Liver (tissue), 9 donors: ENCODE data around the gene HSPG2. TPM values are rescaled to one million over a fixed set of nuclear protein-coding genes. Genes with fewer than 3 reads are reported as not detected.

Experiments
- DNase-seq: peaks from one replicate; pipeline ENCODE4 v3.0.0-alpha.2; 2017; ENCODE audit warnings: low spot score
- H3K27ac ChIP-seq, 2 donors: one replicate each; pipeline ENCODE4 v1.7.0; 2013; ENCODE audit warnings: inconsistent platforms in 2 of 2, low read length in 2 of 2, control low read depth in 1 of 2, low read depth in 1 of 2, mild to moderate bottlenecking in 1 of 2
- H3K27me3 ChIP-seq, 4 donors: one replicate each; pipeline versions ENCODE4 v1.6.1 to v1.7.0; 2013; ENCODE audit warnings: low read length in 3 of 4, inconsistent platforms in 1 of 4, mild to moderate bottlenecking in 1 of 4, moderate library complexity in 1 of 4; ENCODE audit not compliant: control insufficient read depth in 4 of 4, insufficient read depth in 4 of 4
- H3K36me3 ChIP-seq, 4 donors: one replicate each; pipeline versions ENCODE4 v1.6.1 to v1.7.0; 2013; ENCODE audit warnings: low read length in 3 of 4, mild to moderate bottlenecking in 3 of 4, low read depth in 1 of 4, moderate library complexity in 1 of 4; ENCODE audit not compliant: control insufficient read depth in 4 of 4, insufficient read depth in 3 of 4
- H3K4me1 ChIP-seq, 4 donors: one replicate each; pipeline versions ENCODE4 v1.6.1 to v1.7.0; 2013; ENCODE audit warnings: low read length in 3 of 4, mild to moderate bottlenecking in 3 of 4, moderate library complexity in 1 of 4; ENCODE audit not compliant: control insufficient read depth in 4 of 4, insufficient read depth in 4 of 4
- H3K4me3 ChIP-seq, 3 donors: one replicate each; pipeline versions ENCODE4 v1.6.1 to v1.7.0; 2013; ENCODE audit warnings: low read length in 3 of 3, control low read depth in 1 of 3, low read depth in 1 of 3, mild to moderate bottlenecking in 1 of 3
- H3K9ac ChIP-seq, 2 donors: one replicate each; pipeline ENCODE4 v1.7.0; 2013; ENCODE audit warnings: low read length in 2 of 2, mild to moderate bottlenecking in 2 of 2, moderate library complexity in 2 of 2, control low read depth in 1 of 2, low read depth in 1 of 2
- H3K9me3 ChIP-seq, 4 donors: one replicate each; pipeline versions ENCODE4 v1.6.1 to v1.7.0; 2013; ENCODE audit warnings: low read length in 3 of 4; ENCODE audit not compliant: control insufficient read depth in 4 of 4
- ATF3 ChIP-seq: IDR thresholded peaks from 2 replicates; pipeline ENCODE4 v1.6.1; 2016; ENCODE audit warnings: antibody characterized with exemption
- EGR1 ChIP-seq, 2 donors: IDR thresholded peaks; 2 replicates each; pipeline ENCODE4 v1.6.1; 2016 to 2018; ENCODE audit warnings: antibody characterized with exemption in 2 of 2, low read depth in 2 of 2
- FOXA1 ChIP-seq: IDR thresholded peaks from 2 replicates; pipeline ENCODE4 v1.6.1; 2016; ENCODE audit warnings: antibody characterized with exemption
- FOXA2 ChIP-seq: IDR thresholded peaks from 2 replicates; pipeline ENCODE4 v1.6.1; 2016; ENCODE audit warnings: antibody characterized with exemption
- HNF4A ChIP-seq, 2 donors: conservative IDR thresholded peaks; 2 replicates each; pipeline ENCODE4 v1.6.1; 2016; ENCODE audit warnings: antibody characterized with exemption in 2 of 2, mild to moderate bottlenecking in 2 of 2
- JUND ChIP-seq, 2 donors: IDR thresholded peaks; 2 replicates each; pipeline ENCODE4 v1.6.1; 2016; ENCODE audit warnings: antibody characterized with exemption in 2 of 2
- MAX ChIP-seq: IDR thresholded peaks from 2 replicates; pipeline ENCODE4 v1.6.1; 2016; ENCODE audit warnings: antibody characterized with exemption
- NR2F2 ChIP-seq: IDR thresholded peaks from 2 replicates; pipeline ENCODE4 v1.6.1; 2016; ENCODE audit warnings: antibody characterized with exemption
- RAD21 ChIP-seq, 2 donors: IDR thresholded peaks; 2 replicates each; pipeline ENCODE4 v1.6.1; 2016; ENCODE audit warnings: antibody characterized with exemption in 2 of 2, mild to moderate bottlenecking in 2 of 2
- RXRA ChIP-seq, 2 donors: IDR thresholded peaks; 2 replicates each; pipeline ENCODE4 v1.6.1; 2017 to 2018; ENCODE audit warnings: antibody characterized with exemption in 2 of 2, mild to moderate bottlenecking in 1 of 2
- TAF1 ChIP-seq: conservative IDR thresholded peaks from 2 replicates; pipeline ENCODE4 v1.6.1; 2016; ENCODE audit warnings: antibody characterized with exemption, mild to moderate bottlenecking
- YY1 ChIP-seq: IDR thresholded peaks from 2 replicates; pipeline ENCODE4 v1.6.1; 2016; ENCODE audit warnings: antibody characterized with exemption, mild to moderate bottlenecking
- WGBS: extraction: QIAGEN DNeasy Blood & Tissue Kit; methylation state at CpG from one replicate; pipeline ENCODE4 v1.1.7; 2013; 5-methylcytosine and 5-hydroxymethylcytosine counted together
- polyA plus RNA-seq, 2 donors: library from polyadenylated mRNA; stranded (reverse) in 1 of 2; unstranded in 1 of 2; fragments of 200-250 nt in 1 of 2; fragments of >200 nt in 1 of 2; fragmentation: Nextera tagmentation in 1 of 2; extraction: Ambion mirVana in 1 of 2; gene quantifications; one replicate each; pipeline versions ENCODE4 v1.2.1 to v1.2.3, GENCODE V29; 2013 to 2015
- total RNA-seq, 2 donors: library from RNA; depleted of rRNA; stranded (reverse); fragments of >200 nt; gene quantifications; one replicate each; pipeline ENCODE4 v1.2.3, GENCODE V29; 2014
- TF ChIP-seq, protein P1 (sequence below): IDR thresholded peaks from 2 replicates; pipeline ENCODE4 v1.6.1; 2016; ENCODE audit warnings: antibody characterized with exemption
- TF ChIP-seq, protein P2 (sequence below): fragments of 150-350 bp; IDR thresholded peaks from 2 replicates; pipeline ENCODE4 v1.5.1; 2017; ENCODE audit warnings: improper control_type of control experiment, low read depth, low read length; ENCODE audit not compliant: missing input control
- donor health status: healthy.
- donor health status: healthy.
- donor health status: healthy.
- donor health status: healthy.
- donor health status: healthy.

Gene HSPG2
- total and polyA plus RNA-seq, 4 donors: 5.6 to 43.9 (median 23.9) TPM

GRCh38 chr1:21864730-21865129, 72.4 kb downstream of the HSPG2 start (continued):
- TF ChIP-seq ATF3 (no peak), NR2F2 (no peak), FOXA2 (no peak), TAF1 (no peak), RAD21 (IDR thresholded peaks at IDR 0.05) (no peak), JUND (IDR thresholded peaks at IDR 0.05) (no peak), HNF4A (conservative IDR thresholded peaks at IDR 0.05) (no peak), YY1 (no peak), MAX (no peak), FOXA1 (no peak)

GRCh38 chr1:21863981-21864380, 73.1 kb downstream of the HSPG2 start:
- Histone ChIP-seq H3K9me3 (no peaks in the 10 kb centered on the region), H3K4me3 (no peak overlapping the region), H3K4me1 (no peaks in the 10 kb centered on the region), H3K36me3 (peaks cover 0 to 4% (median 1%) of the 10 kb centered on the region in 4 donors), H3K9ac (no peak overlapping the region), H3K27me3 (no peaks in the 10 kb centered on the region), H3K27ac (no peak overlapping the region)
- no peak for TF ChIP-seq TAF1
- TF ChIP-seq, protein P1, sequence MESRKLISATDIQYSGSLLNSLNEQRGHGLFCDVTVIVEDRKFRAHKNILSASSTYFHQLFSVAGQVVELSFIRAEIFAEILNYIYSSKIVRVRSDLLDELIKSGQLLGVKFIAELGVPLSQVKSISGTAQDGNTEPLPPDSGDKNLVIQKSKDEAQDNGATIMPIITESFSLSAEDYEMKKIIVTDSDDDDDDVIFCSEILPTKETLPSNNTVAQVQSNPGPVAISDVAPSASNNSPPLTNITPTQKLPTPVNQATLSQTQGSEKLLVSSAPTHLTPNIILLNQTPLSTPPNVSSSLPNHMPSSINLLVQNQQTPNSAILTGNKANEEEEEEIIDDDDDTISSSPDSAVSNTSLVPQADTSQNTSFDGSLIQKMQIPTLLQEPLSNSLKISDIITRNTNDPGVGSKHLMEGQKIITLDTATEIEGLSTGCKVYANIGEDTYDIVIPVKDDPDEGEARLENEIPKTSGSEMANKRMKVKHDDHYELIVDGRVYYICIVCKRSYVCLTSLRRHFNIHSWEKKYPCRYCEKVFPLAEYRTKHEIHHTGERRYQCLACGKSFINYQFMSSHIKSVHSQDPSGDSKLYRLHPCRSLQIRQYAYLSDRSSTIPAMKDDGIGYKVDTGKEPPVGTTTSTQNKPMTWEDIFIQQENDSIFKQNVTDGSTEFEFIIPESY: no peak
- no peak for TF ChIP-seq RXRA (IDR thresholded peaks at IDR 0.05)
- TF ChIP-seq EGR1 (IDR thresholded peaks at IDR 0.05; ENCODE audit: low read depth in 2 of 2): no peak
- TF ChIP-seq YY1: no peak
- WGBS: 97% methylated on average over 12 of the region's 12 CpGs
- DNase-seq: no peak

DNA sequence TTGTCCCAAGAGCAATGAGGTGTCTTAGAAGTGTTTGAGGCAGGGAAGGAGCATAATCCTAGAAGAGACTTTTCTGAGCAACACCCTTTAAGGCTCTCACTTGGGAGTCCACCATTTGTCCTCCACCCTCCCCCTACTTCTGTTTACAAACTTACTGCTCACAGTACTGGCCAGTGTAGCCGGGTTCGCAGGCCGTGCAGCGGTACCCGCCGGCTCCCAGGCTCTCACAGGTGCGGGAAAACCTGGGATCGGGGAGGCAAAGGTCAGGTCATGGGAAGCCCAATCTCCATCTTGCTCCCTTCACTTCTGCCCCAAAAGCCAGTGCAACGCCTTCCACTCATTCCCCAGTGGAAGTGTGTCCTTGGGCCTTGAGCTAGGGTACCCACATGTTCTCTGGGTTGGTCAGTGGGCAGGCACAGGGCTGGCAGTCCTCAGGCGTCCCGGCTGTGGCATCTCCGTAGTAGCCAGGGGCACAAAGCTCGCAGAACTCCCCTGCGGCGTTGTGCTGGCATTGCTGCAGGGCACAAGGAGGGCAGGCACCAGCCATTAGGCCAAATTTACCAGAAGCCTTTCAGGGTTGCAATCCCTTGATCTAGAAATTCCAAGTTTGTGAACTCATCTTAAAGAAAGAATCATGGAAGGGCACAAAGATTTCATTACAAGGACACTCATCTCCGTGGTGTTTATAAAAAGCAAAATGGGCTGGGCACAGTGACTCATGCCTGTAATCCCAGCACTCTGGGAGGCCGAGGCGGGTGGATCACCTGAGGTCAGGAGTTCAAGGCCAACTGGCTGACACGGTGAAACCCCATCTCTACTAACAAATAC, 75.3 kb downstream of the HSPG2 start:
- peaks cover 0 to 5% (median 0%) of the 10 kb centered on the region in 4 donors for H3K4me1 ChIP-seq
- H3K9me3 ChIP-seq: no peaks in the 10 kb centered on the region
- H3K4me3 ChIP-seq: no peak overlapping the region
- no peaks in the 10 kb centered on the region for H3K27me3 ChIP-seq
- peaks cover 0 to 4% (median 2%) of the 10 kb centered on the region in 4 donors for H3K36me3 ChIP-seq
- H3K27ac ChIP-seq: no peak overlapping the region
- WGBS: 91% methylated on average over 19 of the region's 19 CpGs
- TF ChIP-seq FOXA2 (no peak), HNF4A (conservative IDR thresholded peaks at IDR 0.05) (no peak), FOXA1 (no peak)
- TF ChIP-seq, protein P2, sequence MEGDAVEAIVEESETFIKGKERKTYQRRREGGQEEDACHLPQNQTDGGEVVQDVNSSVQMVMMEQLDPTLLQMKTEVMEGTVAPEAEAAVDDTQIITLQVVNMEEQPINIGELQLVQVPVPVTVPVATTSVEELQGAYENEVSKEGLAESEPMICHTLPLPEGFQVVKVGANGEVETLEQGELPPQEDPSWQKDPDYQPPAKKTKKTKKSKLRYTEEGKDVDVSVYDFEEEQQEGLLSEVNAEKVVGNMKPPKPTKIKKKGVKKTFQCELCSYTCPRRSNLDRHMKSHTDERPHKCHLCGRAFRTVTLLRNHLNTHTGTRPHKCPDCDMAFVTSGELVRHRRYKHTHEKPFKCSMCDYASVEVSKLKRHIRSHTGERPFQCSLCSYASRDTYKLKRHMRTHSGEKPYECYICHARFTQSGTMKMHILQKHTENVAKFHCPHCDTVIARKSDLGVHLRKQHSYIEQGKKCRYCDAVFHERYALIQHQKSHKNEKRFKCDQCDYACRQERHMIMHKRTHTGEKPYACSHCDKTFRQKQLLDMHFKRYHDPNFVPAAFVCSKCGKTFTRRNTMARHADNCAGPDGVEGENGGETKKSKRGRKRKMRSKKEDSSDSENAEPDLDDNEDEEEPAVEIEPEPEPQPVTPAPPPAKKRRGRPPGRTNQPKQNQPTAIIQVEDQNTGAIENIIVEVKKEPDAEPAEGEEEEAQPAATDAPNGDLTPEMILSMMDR: no peak
- H3K9ac ChIP-seq: no peak overlapping the region
- DNase-seq: no peak
